GM21390 (cell line): ENCODE measurements around the gene BOD1L1.
"Not testable (repeated sequence)": the region's sequence is repeated elsewhere in the genome, so short reads cannot be mapped to it uniquely, and the experiment has no call there.

Source experiments
- ATAC-seq: cut with Tn5 transposase; IDR thresholded peaks from one replicate; pipeline ENCODE4 v1.9.1; 2021; ENCODE audit not compliant: unreplicated experiment

BOD1L1 gene

DNA sequence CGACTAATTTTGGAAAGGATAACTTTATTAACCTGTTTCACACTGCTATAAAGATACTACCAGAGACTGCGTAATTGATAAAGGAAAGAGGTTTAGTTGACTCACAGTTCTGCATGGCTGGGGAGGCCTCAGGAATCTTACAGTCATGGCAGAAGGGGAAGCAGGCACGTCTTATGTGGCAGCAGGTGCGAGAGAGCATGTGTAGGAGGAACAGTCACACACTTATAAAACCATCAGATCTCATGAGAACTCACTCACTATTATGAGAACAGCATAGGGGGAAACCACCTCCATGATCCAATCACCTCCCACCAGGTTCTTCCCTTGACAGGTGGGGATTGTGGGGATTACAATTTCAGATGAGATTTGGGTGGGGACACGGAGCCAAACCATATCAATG lies 67.4 kb downstream of the BOD1L1 start:
- not testable (repeated sequence) for ATAC-seq

DNA sequence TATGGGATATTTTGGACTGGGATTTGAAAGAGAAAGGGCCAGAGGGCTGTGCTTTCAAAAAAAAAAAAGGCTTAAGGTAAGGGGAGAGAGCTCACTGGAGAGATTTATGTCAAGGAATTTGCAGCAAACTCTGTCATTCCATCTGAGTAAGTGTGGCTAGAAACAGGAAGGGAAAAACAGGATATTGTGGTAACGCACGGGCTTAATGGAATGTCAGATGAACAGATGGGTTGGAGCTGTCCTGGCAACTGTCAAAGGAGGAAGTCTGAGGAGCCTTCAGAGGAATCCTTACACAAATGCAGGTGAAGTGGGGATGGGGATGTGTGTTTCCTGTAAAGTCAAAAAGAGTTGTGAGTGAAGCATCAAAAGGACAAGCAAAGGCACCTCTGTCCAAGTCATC lies 68.1 kb downstream of the BOD1L1 start:
- ATAC-seq: no peak

DNA sequence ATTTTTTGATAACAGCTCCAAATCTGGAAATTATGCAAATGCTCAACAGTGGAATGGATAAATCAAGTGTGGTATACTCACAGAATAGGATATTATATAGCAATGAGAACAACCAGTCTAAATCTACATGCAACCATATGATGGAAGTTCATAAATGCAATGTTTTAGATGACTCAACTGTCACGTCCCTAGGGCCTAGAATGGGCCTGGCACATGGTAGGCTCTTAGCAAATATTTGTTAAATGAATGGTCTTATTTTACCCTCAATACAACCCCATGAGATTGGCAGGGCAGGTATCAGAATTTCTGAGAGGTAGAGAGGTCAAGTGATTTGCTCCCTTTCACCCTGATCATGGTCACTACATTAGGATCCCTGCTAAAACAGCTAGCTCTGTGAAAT lies 68.6 kb downstream of the BOD1L1 start:
- ATAC-seq: no peak

DNA sequence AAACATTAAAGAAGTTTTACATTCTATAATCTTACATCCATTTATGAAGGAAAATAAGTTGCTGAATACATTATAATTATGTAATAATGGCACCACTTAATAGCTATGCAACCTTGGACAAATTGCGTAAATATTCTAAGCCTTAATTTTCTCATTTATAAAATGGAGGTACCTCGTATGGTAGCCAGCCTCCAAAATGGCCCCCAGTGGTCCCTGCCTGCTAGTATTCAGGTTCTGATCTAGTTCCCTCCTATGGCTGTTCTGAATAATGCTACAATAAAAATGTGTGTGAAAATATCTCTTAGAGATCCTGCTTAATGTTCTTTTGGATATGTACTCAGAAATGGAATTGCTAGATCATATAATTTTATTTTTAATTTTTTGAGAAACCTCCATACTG lies 72.2 kb downstream of the BOD1L1 start:
- ATAC-seq: no peak

DNA sequence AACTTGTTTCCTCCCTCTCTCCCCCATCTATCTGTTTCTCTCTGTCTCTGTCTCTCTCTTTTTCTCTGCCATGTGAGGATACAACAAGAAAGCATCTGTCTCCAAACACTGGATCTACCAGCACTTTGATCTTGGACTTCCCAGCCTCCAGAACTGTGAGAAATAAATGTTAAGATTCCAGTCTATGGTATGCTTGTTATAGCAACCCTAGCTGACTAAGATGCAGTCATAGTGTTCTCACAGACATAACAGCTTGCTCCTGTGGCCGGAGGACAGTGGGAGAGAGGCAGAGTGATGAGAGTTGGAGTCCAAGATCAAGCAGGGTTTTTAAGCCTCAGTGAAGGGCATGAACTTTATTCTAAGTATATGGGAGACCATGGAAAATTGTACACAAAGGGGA lies 74.4 kb downstream of the BOD1L1 start:
- no peak for ATAC-seq

DNA sequence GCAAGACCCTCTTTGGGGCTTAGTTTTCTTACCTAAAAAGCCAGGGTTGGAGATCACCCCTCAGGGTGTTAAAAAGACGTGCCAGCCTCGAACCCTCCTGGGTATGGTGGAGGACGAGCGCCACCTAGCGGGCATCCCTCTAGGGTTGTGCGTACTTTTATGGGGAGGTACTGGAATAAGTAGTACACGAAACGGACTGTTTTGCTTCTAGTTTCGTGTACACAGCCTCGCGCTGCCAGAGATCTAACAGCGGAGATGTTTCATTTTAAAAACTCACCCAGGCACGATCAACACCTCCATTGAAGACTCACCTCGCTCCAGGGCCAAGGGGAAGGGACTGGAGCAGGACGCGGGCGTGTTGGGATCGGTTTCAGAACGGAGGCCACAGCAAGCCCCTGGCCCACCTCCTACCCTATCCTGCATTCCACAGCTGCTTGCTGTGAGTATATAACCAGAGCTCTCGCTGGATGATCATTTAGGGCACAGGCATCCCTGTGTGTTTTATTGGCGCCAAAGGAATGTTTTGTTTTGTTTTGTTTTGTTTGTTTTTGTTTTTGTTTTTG lies 78.5 kb downstream of the BOD1L1 start:
- ATAC-seq: peak; percentile 60

DNA sequence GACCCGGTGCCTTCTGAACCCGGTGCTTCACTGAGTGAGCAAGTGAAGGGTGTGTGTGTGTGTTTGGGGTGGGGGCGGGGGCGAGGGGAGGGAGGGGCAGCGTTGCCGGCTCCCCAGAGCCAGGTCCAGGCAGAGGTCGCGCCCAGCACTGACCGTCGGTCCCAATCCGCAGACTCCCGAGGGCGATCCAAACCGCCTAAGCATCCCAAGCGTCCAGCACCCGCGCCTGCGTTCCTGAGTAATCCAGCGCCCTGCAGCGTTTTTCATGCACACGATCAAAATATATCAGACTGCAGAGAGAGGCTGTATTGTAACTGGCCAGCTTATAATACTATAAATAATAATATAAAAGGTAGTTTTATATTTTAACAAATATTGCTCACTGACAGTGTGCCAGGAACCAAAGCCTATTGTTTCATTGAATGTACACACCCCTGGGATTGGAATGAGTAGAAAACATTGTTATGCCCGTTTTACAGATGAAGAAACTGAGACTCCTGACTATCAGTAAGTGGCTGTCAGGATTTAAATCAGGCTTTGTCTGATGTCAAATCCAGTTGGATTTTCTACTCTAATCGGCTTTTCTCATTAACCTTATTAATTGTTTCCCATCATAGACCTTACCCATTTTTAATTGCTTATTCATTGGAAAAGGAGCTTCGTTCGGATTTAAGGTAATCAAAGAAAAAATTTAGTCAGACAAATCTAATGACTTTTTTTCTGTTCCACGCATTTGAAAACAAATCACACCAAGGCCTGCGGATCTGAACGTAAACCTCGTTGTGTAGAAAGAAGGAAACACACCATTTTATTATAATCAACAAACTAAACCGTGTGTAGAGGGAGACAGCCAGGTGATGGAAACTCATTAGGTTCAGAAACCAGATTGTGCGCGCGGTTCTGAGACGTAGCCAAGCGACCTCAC lies 79.2 kb downstream of the BOD1L1 start:
- no peak for ATAC-seq

DNA sequence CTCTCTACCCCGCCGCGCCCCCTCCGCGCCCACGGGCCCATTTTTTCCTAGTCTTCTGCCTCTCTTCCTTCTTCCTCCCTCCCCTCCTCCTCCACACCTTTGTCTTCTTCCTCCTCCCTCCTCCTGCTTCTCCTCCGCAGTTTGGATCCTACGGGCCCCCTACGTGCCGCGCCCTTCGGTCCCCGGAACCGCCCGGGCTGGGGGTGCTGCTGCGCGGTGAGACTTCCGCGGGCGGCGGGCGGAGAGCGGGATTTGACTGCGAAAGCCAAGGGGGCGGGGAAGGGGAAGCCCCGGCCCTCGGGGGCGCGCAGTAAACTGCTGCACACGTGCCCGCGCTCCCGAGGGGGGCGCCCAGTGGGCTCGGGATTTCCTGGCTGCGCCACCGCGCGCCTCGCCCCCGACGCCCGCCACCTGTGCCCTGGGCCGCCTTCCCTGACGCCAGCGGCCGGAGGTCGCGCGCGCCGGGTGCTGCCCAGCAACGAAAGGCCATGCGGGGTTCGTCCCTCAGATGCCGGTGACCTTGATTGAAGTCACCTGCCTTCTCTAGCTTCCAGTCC lies 80.0 kb downstream of the BOD1L1 start:
- ATAC-seq: no peak

DNA sequence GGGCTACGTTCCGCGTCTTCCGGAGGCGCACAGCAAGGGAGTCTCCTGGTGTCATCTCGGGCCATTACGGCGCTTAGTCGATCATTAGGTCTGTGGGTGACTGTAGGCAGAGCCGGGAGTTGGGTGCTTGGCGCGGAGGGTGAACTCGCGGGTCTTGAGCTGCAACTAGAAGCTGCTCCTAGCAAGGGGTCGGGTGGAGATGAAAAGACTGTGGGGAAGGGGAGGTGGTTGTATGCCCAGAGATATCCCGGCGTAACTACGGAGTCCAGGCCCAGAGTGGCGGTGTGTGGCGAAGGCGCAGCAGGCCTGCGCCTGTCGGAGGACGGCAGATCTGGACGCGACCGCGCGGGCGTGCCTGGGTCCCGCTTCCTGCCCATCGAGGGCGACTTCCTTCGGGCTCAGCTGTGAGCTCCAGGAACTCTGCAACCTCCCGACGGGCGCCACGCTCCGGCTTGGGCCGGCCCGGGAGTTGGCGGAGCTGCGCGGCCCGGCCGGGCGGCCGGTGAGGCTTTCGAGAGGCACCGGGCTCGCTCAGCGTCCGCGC lies 80.5 kb downstream of the BOD1L1 start:
- ATAC-seq: no peak

DNA sequence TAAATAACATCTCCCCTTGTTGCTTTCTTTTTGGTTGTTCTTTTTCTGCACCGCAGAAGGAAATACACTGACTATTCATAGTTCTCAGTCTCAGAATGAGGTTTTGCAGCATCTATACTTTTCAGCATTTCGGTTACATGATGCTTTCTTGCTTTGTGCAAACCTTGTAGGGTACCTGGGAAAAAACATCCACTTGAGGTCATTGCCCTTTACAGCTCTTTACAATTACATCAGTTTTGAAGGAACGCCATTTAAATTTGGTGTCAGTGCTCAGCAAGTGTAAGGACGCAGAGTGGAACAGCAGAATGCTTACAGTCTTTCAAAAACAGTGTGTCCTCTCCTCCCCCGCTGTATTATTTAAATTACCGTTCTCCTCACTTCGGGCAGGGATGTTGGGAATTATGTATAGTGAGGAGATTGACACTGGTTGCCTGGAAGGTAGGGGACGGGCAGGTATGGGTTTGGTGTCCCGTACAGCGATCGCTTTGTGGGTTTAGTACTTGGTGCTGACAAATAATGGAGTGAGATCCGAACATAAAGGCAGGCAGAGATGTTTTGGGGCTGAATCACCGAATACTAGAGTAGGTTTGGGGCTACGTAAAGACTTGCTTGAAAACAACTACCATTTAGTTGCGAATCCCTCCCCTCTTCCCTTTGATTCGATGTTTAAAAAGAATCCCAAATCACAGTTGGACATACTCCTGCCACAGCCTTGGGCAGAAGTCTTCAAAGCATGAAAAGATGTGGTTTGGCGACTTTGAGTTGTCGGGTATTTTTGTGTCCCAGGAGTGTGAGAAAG lies 81.2 kb downstream of the BOD1L1 start:
- no peak for ATAC-seq

DNA sequence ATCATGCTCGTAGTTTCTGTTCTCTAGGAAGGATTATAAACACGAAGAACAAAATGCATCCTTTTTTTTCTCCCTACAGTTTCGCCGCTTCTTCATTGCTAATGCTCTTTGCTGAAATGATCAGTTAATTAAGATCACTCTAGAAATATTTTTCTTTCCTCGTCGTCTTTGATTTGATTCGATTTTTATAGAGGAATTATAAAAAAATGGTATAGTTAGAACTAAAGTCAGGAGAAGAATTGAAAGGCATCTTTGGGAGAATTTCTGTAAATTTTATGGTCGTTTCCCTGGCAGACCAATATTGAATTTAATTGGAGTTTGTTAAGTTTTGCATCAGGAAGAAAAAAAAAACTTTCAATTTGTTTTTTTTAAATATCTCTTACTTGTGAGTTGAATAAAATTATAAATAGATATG lies 82.1 kb downstream of the BOD1L1 start:
- no peak for ATAC-seq

DNA sequence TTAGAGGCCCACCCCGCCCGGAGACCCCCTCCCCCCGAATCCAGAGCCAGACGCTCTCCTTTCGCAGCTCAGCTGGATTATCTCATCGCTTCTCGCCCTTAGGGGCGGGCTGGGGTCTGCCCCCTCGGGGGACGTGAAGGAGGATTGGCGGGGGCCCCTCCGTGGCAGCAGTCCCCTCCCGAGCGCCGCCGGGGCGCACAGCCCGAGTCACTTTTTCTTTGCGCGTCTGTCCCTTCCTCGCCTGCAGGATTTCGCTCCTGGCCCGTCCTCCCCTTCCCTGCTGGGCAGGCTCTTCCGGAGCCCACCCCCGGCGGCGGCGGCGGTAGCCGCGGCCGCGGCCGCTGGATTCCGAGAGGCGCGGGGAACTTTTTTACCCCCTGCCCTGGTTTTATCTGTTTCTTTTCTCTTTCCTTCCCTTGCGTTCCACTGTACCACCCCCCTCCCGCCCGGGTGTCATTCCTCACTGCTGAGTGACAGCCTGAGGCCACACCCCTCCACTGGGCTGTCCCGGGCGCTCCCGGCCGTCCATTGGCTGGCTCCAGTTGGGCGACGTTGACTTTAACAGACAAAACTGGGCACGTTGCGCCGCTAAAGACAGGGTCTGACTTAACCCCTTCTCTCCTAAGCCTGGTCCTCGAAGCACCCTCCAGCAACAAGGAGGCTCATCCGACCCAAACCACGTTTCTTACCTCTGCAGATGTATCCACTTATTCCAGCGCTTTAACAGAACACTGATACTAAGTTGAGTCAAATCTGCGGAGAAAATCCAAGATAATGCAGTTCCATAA lies 82.7 kb downstream of the BOD1L1 start:
- ATAC-seq: peak; percentile 53

DNA sequence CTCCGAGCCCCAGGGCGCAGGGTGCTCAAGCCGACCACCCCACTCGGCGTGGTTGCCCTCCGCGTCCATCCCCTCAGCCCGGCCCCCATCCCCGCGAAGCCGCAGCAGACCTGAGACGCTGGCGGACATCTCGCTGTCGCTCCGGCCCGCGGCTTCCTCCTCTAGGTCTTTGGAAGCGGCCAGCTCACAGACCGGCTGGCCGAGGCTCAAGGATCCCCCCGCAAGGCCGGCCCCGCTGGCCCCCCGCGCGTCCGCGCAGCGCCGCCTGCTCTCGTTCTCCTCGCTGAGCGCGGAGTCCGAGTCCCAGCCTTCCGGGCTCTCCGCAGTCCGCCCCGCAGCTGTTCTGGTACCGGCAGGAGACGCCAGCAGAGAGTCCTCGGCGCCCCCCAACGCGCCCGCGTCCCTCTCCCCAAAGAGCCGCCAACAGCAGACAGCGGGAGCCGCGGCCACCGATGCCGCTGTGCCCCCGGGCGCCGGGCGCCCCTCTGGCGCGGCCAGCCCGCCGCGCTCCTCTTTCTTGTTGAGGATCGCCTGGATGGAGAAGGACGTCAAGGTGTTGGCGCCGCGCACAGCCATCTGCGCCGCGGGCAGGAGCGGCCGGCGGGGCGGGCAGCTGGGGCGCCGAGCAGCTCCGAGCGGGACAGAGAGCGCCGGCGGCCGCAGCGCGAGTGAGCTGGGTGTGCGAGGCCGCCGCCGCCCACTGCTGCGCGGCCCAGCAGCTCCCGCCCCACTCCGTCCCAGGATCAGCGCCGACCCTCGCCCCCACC lies 83.5 kb downstream of the BOD1L1 start, which contains the start of gene NKX3-2:
Gene NKX3-2 (minus strand): TSS at position 670 of the 767 bp plus-strand sequence. CDS start 94 bp downstream, at position 576.
- ATAC-seq: no peak

DNA sequence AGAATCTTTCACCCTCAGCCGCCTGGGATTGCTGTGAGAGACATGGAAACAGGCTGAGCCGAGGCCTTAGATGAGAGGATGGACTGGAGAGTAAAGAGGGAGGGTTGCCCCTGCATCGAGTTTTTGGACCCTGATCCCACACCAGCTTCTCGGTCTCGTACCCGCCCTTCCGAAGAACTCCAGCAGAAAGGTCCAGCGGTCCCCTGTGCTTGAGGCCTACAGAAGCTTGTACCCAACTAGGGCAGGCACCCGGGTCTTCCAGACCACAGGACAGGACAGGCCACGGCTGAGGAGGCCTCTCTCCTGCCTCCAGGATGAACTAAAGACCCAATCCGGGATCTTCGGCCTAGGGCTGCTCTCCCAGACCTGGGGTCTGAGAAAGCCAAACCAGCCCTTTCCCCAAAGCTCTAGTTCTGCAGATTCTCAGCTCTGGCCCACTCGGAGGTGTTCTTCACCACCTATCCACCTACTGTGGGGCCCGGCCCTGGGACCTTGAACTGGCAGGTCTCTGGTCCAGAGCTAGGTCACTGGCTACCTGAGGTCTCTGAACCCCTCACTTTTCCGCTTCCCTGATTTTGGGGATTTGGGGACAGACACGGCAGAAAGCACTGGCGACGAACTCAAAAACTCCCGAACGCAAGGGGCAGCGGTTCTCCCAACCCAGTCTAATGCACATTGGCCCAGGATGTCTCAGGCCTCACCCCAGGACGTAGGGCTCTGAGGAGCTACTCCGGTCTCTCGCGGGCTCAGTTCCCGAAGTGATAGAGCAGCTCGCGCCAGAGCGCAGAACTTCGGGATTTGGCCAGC lies 84.3 kb downstream of the BOD1L1 start:
- no peak for ATAC-seq

DNA sequence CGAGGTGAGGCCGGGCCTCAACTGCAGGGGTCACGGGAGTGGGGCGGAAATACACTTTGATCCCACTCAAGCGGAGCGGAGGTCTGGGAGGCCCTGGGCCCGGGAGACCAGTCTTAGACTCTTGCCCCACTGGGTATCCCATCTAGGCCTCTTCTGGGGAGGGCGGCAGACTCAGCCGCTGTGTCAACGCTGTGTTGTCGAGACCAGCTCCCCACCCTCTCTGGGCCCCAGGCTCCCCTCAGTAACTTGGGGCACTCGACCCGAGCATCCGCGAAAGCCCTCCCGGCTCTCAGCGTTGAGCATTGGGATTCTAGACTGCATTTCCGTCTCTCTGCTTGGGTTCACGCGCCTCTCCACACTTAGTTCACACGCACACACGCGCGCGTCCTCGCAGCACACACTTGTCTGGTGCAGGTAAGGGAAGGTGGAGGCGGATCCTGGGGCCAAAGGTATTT lies 84.9 kb downstream of the BOD1L1 start:
- no peak for ATAC-seq

DNA sequence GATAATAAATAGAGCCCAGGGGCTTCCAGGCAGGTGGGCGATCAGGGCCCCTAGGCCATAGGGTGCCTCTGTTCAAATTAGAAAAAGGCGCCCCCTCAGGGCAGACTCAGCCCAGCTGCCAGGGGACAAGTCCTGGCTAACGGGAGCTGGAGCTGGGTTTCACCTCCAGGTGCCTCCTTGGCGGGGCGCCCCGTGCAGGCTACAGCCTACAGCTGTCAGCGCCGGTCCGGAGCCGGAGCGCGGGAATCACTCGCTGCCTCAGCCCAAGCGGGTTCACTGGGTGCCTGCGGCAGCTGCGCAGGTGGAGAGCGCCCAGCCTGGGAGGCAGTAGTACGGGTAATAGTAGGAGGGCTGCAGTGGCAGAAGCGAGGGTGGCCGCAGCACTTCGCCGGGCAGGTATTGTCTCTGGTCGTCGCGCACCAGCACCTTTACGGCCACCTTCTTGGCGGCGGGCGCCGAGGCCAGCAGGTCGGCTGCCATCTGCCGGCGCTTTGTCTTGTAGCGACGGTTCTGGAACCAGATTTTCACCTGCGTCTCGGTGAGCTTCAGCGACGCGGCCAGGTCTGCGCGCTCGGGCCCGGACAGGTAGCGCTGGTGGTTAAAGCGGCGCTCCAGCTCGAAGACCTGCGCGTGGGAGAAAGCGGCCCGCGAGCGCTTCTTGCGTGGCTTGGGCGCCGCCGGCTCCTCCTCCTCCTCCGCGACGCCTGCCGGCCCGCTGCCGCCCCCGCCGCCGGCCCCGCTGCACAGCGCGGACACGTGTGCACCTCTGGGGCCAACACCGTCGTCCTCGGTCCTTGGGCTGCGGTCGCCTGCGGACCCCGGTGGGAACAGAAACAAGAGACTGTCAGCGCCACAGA lies 85.6 kb downstream of the BOD1L1 start:
- peak; percentile 37 for ATAC-seq

DNA sequence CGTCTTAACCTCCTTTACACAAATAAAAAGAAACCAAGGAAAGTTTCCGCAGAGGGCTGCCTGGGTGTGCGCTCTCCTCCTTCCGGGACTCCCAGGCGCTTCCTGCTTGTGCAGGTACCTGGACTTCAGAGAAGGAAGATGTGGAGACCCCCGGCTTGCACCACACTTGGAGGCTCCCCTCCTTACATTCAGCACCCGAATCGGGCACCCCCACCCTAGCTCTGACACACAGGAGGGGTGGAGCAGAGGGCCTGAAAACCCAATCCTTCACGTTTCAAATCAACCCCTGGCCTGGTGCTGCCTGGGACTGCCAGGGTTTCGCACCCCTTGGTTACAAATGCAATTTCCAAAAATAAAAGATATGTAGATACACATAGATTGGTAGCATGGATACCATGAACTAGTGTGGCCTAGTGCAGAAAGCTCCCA lies 86.3 kb downstream of the BOD1L1 start:
- no peak for ATAC-seq
